Measurements from ENCODE around the gene CST7. TPM values are rescaled to one million over a fixed set of nuclear protein-coding genes. Genes with fewer than 3 reads are reported as not detected.
"Not testable (repeated sequence)": the region's sequence is repeated elsewhere in the genome, so short reads cannot be mapped to it uniquely, and the experiment has no call there.

CST7 gene
- polyA plus RNA-seq, 6 donors from 2014 or later: 0.65 to 4.6 (median 2.7) TPM

- no peaks in the 10 kb centered on the region for H3K36me3 Mint-ChIP-seq
- no peak for ATAC-seq (ENCODE audit: low read depth in 2 of 2)
- no peaks in the 10 kb centered on the region for H3K27me3 Mint-ChIP-seq
- H3K4me3 Mint-ChIP-seq: no peak overlapping the region
- H3K9me3 Mint-ChIP-seq: peaks cover 0 to 9% (median 0%) of the 10 kb centered on the region in 7 donors
- H3K4me1 Mint-ChIP-seq: peaks cover 0 to 2% (median 0%) of the 10 kb centered on the region in 3 donors
- H3K27ac Mint-ChIP-seq: no peak overlapping the region
- no peak for DNase-seq
These were observed 14.9 kb upstream of the CST7 start for GRCh38 chr20:24934101-24934661.

DNA sequence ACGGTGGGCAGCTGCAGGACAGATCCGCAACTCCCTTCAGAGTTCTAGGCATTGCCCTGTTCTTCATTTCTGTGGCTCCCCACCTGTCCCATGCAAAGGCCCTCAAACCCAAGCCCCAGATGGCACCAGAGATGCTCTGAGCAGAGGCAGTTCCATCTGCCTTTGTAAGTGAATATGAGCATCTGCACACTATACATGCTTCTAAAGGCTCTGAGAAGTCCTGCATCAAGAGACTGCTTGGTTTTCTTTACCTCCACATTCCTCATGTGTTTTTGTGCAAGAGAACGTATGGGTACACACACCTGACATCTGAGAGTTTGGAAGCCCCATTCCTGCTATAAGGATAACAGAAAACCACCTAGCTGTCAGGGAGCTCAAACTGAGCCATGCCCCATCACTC is 14.4 kb upstream of the CST7 start:
- H3K27ac Mint-ChIP-seq: no peak overlapping the region
- no peak for ATAC-seq (ENCODE audit: low read depth in 2 of 2)

DNA sequence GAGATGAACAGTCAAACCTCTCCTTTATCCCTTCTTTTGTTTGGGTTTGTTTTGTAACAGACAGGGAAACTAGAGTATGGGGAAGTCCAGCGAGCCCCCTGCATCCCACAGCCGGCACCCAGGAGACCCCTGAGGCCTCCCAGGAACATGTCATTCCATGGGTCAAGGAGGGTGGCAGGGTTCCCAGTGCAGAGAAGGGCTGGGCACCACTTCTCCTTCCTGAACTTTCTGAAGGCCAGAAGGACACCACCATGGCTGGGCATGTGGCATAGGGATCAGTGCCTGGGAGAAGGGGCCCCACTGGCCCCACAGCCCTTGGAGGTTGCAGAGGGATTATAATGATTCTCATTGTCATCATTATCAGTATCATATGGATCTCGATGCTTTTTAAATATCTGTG is 13.9 kb upstream of the CST7 start:
- Mint-ChIP-seq H3K4me1 (peaks cover 0 to 2% (median 0%) of the 10 kb centered on the region in 3 donors), H3K36me3 (no peaks in the 10 kb centered on the region), H3K27me3 (no peaks in the 10 kb centered on the region), H3K27ac (no peak overlapping the region), H3K9me3 (peaks cover 0 to 9% (median 0%) of the 10 kb centered on the region in 7 donors), H3K4me3 (no peak overlapping the region)
- no peak for DNase-seq
- ATAC-seq (ENCODE audit: low read depth in 2 of 2): no peak

More for the DNA sequence above, 14.4 kb upstream of the CST7 start:
- H3K27me3 Mint-ChIP-seq: no peaks in the 10 kb centered on the region
- peaks cover 0 to 2% (median 0%) of the 10 kb centered on the region in 3 donors for H3K4me1 Mint-ChIP-seq
- DNase-seq: no peak
- no peak overlapping the region for H3K4me3 Mint-ChIP-seq
- peaks cover 0 to 9% (median 0%) of the 10 kb centered on the region in 7 donors for H3K9me3 Mint-ChIP-seq
- no peaks in the 10 kb centered on the region for H3K36me3 Mint-ChIP-seq

DNA sequence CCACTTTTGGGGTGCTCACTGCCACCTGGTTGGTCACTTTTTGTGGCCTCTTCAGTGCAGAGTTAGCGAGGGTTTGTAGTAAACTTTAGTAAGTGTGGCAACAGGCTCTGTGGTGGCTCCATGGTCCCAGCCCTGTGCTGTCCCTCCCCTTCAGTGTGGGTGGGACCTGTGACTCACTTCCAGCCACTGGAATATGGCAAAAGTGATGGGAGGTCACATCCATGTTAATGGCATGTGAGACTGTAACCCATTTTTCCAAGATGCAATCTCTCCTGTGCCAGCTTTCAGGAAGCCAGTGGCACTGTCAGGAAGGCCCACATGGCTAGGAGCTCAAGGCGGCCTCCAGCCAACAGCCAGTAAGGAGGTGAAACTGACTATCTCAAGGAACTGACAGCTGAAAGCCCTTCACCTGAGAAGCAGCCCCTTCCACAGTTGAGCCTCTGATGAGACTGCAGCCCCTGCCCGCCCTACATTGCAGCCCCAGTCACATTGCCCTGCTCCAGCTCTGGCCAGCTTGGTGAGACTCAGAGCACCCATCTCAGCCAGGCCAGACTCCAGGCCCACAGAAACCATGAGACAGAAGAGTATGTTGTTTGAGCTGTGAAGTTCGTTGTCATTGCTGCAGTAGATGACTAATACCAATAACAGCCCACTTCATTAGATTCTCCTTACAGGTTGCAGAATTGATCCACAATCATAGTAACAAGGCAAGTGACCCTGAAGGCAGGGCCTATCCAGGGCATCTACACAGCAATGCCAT is 13.1 kb upstream of the CST7 start:
- ATAC-seq (ENCODE audit: low read depth in 2 of 2) (no peak), DNase-seq (no peak)
- Mint-ChIP-seq H3K4me3 (peak overlapping the region in 1 of 8 donors; percentile 37), H3K27me3 (no peaks in the 10 kb centered on the region), H3K36me3 (peaks cover 0 to 5% of the 10 kb centered on the region in 2 donors), H3K9me3 (peaks cover 3 to 17% (median 5%) of the 10 kb centered on the region in 7 donors), H3K27ac (no peak overlapping the region), H3K4me1 (peaks cover 0 to 2% (median 0%) of the 10 kb centered on the region in 3 donors)

GRCh38 chr20:24936526-24937407 is 12.3 kb upstream of the CST7 start:
- Mint-ChIP-seq H3K36me3 (peaks cover 0 to 6% of the 10 kb centered on the region in 2 donors), H3K4me1 (peaks cover 0 to 2% (median 0%) of the 10 kb centered on the region in 3 donors), H3K9me3 (peaks cover 4 to 26% (median 8%) of the 10 kb centered on the region in 7 donors), H3K4me3 (peak overlapping the region in 1 of 8 donors; percentile 37), H3K27ac (peak overlapping the region in 1 of 6 donors; percentile 44), H3K27me3 (no peaks in the 10 kb centered on the region)
- ATAC-seq (ENCODE audit: low read depth in 2 of 2): no peak
- DNase-seq: no peak

DNA sequence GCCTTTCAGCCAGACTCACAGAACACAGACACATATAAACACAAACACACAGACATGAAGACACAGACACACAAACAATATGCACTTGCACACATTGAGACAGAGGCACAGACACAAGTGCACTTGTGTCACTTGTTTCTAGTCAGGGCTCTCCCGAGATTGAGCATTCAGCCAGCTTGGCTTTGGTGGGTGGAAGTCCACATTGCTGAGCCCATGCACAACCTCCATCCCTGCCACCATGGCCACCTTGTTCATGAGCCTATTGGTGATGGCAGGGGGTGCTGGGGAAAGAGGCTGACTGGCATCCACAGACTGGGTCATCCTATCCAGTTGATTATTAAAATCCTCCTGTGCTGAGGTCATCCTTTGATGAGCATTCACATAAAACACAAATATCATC is 11.5 kb upstream of the CST7 start:
- ATAC-seq (ENCODE audit: low read depth in 2 of 2) (no peak), DNase-seq (no peak)
- Mint-ChIP-seq H3K27me3 (no peaks in the 10 kb centered on the region), H3K27ac (no peak overlapping the region), H3K4me3 (no peak overlapping the region), H3K36me3 (peaks cover 0 to 6% of the 10 kb centered on the region in 2 donors), H3K9me3 (peaks cover 5 to 34% (median 10%) of the 10 kb centered on the region in 7 donors), H3K4me1 (no peaks in the 10 kb centered on the region)

DNA sequence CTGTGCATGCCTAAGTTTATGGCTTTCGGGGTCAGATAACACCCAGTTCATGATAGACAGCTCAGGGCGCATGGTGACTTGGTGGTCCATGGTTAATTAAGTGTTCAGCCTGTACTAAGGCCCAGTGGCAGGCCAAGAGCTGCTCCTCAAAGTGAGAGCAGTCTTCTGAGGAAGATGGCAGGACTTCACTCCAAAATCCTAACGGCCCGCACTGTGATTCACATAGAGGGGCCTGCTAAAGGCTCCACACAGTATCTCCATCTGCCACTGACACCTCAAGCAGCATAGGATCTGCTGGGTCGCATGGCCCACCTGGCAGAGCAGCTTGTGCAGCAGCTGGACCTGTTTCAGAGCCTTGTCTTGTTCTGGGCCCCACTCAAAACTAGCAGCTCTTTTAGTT is 10.6 kb upstream of the CST7 start:
- Mint-ChIP-seq H3K4me3 (no peak overlapping the region), H3K27ac (no peak overlapping the region), H3K27me3 (no peaks in the 10 kb centered on the region), H3K9me3 (peaks cover 5 to 37% (median 10%) of the 10 kb centered on the region in 7 donors), H3K4me1 (no peaks in the 10 kb centered on the region), H3K36me3 (peaks cover 0 to 6% of the 10 kb centered on the region in 2 donors)
- DNase-seq (no peak), ATAC-seq (ENCODE audit: low read depth in 2 of 2) (no peak)

DNA sequence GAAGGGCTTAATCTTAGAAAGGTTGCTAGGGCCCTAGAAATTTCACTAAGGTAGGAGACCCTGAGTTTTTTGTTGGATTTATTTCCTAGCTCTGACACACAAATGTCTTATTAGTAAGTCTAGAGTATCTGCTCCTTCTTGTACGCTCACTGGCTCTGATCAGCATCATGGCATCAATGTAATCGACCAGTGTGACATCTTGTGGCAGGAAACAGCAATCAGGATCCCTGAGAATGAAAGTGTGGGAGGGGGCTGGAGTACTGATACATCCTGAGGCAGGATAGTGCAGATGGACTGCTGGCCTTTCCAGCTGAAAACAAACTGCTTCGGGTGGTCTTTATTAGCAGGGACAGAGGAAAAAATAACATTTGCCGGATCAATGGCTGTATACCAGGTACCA is 10.0 kb upstream of the CST7 start:
- H3K27me3 Mint-ChIP-seq: peaks cover 0 to 1% (median 0%) of the 10 kb centered on the region in 3 donors
- ATAC-seq (ENCODE audit: low read depth in 2 of 2) (no peak), DNase-seq (no peak)
- H3K36me3 Mint-ChIP-seq: peaks cover 0 to 6% of the 10 kb centered on the region in 2 donors
- H3K4me3 Mint-ChIP-seq: no peak overlapping the region
- H3K9me3 Mint-ChIP-seq: peaks cover 5 to 43% (median 12%) of the 10 kb centered on the region in 7 donors
- no peak overlapping the region for H3K27ac Mint-ChIP-seq
- H3K4me1 Mint-ChIP-seq: no peaks in the 10 kb centered on the region

- H3K27ac Mint-ChIP-seq: peak overlapping the region in 1 of 6 donors; percentile 23
- no peaks in the 10 kb centered on the region for H3K4me1 Mint-ChIP-seq
- H3K36me3 Mint-ChIP-seq: peaks cover 12 to 20% of the 10 kb centered on the region in 2 donors
- DNase-seq (no peak), ATAC-seq (ENCODE audit: low read depth in 2 of 2) (no peak)
- peaks cover 0 to 3% (median 0%) of the 10 kb centered on the region in 3 donors for H3K27me3 Mint-ChIP-seq
- no peak overlapping the region for H3K4me3 Mint-ChIP-seq
- H3K9me3 Mint-ChIP-seq: peaks cover 13 to 66% (median 40%) of the 10 kb centered on the region in 7 donors
These were observed 6.4 kb upstream of the CST7 start for GRCh38 chr20:24942679-24943078.

DNA sequence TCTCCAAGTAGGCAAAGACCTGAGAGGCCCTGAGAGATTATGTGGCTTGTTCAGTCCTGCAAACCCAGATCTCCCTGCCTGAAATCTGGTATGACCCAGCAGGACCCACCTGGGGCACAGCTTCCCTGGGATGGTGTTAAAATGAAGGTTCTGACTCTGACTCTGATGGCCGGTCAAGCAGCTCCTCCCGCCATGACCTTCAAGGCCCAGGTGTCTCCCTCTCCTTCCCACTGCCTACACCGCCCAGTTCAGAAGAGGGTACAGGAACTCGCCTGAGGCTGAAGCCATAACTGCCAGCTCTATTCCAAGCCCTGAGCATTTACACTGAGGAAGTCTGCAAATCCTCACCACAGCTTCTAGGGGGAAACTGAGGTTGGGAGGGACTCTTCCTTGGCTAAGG is 5.9 kb upstream of the CST7 start:
- Mint-ChIP-seq H3K4me1 (no peaks in the 10 kb centered on the region), H3K27ac (no peak overlapping the region), H3K9me3 (peaks cover 10 to 72% (median 45%) of the 10 kb centered on the region in 7 donors), H3K4me3 (no peak overlapping the region), H3K36me3 (peaks cover 12 to 20% of the 10 kb centered on the region in 2 donors), H3K27me3 (peaks cover 0 to 7% (median 0%) of the 10 kb centered on the region in 3 donors)
- ATAC-seq (ENCODE audit: low read depth in 2 of 2) (no peak), DNase-seq (no peak)

DNA sequence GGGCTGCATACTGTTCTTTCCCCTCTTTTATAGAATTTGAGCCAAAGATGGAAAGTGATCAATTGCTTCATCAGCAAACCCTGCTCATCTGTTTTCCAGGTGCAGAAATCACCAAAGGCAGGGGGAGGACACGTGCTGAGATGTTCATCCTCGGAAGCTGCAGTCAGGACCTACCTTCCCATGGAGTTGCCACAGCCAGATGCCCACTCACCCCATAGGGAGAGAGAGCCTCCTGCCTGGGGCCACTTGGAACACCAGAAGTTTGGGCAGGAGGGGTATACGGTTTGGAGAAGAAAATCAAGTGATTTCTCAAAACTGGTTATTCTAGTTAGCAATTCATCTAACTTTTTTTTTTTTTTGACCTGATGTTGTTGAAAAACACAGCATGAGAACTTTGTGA is 5.3 kb upstream of the CST7 start:
- no peak for ATAC-seq (ENCODE audit: low read depth in 2 of 2)
- Mint-ChIP-seq H3K27ac (no peak overlapping the region), H3K4me3 (no peak overlapping the region), H3K27me3 (peaks cover 0 to 7% (median 0%) of the 10 kb centered on the region in 3 donors), H3K9me3 (peaks cover 8 to 77% (median 45%) of the 10 kb centered on the region in 7 donors), H3K4me1 (no peaks in the 10 kb centered on the region), H3K36me3 (peaks cover 12 to 20% of the 10 kb centered on the region in 2 donors)
- no peak for DNase-seq

DNA sequence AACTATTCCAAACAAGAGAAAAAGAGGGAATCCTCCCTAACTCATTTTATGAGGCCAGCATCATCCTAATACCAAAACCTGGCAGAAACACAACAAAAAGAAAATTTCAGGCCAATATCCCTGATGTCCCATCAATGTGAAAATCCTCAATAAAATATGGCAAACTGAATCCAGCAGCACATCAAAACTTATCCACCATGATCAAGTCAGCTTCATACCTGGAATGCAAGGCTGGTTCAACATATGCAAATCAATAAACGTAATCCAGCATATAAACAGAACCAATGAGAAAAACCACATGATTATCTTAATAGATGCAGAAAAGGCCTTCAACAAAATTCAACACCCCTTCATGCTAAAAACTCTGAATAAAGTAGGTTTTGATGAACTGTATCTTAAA is 2.7 kb upstream of the CST7 start:
- Mint-ChIP-seq H3K36me3 (peaks cover 12 to 13% of the 10 kb centered on the region in 2 donors), H3K9me3 (peaks cover 8 to 65% (median 40%) of the 10 kb centered on the region in 7 donors), H3K27me3 (peaks cover 7 to 20% (median 9%) of the 10 kb centered on the region in 3 donors)
- not testable (repeated sequence) for H3K27ac Mint-ChIP-seq; H3K4me3 Mint-ChIP-seq; DNase-seq; H3K4me1 Mint-ChIP-seq; ATAC-seq (ENCODE audit: low read depth in 2 of 2)

- not testable (repeated sequence) for H3K4me3 Mint-ChIP-seq; H3K4me1 Mint-ChIP-seq; H3K27ac Mint-ChIP-seq; DNase-seq; ATAC-seq (ENCODE audit: low read depth in 2 of 2)
- Mint-ChIP-seq H3K27me3 (peaks cover 7 to 25% (median 9%) of the 10 kb centered on the region in 3 donors), H3K9me3 (peaks cover 8 to 50% (median 29%) of the 10 kb centered on the region in 7 donors), H3K36me3 (peaks cover 12 to 13% of the 10 kb centered on the region in 2 donors)
These were observed 602 bp upstream of the CST7 start for GRCh38 chr20:24948396-24948938.

All from naive B cell (primary cell).